IPS-NIHi11 (cell line): ENCODE measurements around the gene CFAP299.
"Not testable (repeated sequence)": the region's sequence is repeated elsewhere in the genome, so short reads cannot be mapped to it uniquely, and the experiment has no call there.

Experiments used
- DNase-seq: peaks from one replicate; pipeline ENCODE4 v3.0.0; 2012; ENCODE audit warnings: mixed read lengths, low spot score

The CFAP299 gene

DNA sequence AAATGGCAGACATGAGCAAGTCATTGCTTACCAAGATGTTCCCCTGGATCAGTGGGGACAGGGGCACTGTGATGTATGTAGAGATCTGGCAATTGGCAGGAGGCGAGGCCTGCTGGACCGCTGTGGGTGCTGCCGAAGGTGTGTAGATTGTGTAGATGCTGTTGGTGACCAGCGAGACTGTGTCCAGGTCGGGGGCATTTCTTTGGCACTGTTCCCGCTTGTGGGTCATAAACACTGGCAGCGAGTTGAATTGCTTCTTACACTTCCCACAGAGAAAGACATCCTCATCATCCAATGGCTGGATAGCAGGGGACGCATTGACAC is 52.7 kb downstream of the CFAP299 start:
- no peak for DNase-seq

DNA sequence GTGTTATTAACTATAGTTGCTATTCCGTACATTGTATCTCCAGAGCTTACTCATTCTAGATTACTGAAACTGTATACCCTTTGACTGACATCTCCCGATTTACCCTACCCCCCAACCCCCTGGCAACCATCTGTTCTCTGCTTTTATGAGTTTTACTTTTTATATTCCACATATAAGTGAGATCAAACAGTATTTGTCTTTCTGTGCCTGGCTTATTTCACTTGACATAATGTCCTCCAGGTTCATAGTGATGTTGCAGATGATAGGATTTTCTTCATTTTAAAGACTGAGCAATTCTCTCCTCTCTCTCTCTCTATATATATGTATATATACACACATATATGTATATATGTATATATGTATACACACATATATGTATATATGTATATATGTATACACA is 54.6 kb downstream of the CFAP299 start:
- DNase-seq = no peak

DNA sequence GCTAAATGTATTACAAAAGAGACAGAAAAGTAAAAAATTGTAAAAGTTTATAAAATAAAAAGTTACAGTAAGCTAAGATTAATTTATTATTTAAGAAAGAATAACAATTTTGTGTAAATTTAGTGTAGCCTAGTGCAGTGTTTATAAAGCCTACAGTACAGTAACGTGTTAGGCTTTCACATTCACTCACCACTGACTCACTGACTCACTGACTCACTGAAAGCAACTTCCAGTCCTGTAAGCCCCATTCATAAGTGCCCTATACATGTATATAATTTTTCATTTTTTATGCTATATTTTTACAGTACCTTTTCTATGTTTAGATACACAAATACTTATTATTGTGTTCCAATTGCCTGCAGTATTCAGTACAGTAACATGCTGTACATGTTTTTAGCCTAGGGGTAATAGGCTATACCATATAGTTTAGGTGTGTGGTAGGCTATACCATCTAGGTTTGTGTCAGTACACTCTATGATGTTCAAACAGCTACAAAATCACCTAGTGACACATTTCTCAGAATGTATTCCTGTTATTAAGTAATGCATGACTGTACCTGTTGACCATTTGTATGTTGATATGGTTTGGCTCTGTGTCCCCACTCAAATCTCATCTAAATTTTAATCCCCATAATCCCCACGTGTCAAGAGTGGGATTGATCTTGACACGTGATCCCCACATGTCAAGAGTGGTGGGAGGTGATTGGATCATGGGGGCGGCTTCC is 57.9 kb downstream of the CFAP299 start:
- no peak for DNase-seq

DNA sequence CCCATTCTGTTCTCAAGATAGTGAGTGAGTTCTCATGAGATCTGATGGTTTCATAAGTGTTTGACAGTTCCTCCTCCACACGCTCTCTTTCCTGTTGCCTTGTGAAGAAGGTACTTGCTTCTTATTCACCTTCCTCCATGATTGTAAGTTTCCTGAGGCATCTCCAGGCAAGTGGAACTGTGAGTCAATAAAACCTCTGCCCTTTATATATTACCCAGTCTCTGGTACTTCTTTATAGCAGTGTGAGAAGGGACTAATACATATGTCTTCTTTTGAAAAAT is 58.4 kb downstream of the CFAP299 start:
- DNase-seq = no peak

DNA sequence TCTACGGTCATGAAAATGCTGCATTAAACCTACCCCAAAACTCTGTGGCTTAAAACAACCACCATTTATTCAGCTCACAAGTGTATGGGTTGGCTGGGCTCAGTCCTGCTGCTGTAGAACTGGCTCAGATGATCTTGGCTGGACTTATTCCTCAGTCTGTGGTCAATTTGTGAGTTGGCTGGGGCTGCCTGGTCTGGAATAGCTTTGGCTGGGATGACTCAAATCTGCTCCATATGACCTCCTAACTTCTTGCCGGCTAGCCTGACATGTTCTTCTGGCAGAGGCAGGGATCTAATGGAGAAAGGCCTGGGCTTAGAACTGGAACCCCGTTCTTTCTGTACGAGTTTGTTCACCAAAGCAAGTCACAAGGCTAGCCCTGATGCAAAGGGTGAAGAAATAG is 71.7 kb downstream of the CFAP299 start:
- DNase-seq = no peak

DNA sequence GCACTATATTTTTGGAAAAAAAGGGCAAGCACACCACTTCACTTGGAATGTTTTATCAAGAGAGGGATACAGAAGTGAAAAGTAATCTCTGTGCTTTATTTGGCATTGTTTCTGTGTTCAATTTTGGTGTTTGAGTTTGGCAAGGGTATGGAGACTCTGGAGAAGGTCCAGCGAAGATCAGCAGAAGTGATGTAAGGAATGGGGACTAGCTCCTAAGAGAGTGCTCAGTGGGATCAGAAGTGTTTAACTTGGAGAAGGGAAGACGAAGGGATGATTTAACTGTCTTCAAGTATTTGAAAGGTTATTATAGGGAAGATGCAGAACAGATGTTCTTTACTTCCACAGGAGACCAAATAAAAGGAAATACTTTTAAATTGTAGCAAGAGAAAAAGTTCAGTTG is 74.3 kb downstream of the CFAP299 start:
- DNase-seq = no peak

DNA sequence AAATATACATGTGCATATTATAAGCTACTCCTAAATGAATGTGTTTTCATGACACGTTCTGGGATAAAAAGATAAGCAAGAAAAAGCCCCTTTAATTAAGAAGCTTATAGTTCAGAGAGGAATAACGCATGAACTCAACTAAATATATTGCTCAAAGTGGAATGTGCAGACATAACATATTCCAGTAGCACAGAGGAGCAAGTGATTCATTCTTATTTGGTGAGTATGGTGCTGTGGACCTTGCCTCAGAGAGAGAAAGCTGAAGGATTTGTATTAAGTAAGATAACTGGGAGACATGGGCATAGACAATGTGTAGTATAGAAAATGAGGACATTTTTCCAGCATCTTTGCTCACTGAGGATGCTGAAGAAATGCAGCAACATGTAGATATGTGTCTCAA is 76.8 kb downstream of the CFAP299 start:
- no peak for DNase-seq

DNA sequence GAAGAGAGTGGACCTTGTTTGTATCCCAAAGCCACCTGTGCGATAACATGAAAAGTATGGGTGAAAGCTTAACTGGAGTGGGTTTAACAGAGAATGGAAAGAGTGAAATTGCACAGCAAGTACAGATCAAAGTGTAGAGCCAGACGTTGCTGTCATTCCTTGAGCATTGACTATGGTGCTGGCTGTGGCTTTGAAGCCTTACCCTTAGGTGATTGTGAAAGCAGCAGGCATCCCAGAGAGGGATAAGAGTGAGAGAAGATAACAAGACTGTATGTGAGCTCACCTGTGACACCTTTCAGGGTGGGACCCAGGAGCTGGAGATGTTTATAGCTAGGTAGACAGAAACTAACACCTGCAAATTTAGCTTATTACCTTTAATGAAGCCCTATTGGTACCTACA is 77.6 kb downstream of the CFAP299 start:
- no peak for DNase-seq

DNA sequence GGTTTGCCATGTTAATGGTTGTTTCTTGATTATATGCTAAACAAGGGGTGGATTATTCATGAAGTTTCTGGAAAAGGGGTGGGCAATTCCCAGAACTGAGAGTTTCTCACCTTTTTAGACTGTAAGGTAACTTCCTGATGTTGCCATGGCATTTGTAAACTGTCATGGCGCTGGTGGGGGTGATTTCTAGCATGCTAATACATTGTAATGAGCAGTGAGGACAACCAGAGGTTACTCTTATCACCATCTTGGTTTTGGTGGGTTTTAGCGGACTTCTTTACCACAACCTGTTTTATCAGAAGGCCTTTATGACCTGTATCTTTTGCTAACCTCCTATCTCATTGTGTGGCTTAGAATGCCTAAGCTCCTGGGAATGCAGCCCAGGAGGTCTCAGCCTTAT is 81.5 kb downstream of the CFAP299 start:
- no peak for DNase-seq

DNA sequence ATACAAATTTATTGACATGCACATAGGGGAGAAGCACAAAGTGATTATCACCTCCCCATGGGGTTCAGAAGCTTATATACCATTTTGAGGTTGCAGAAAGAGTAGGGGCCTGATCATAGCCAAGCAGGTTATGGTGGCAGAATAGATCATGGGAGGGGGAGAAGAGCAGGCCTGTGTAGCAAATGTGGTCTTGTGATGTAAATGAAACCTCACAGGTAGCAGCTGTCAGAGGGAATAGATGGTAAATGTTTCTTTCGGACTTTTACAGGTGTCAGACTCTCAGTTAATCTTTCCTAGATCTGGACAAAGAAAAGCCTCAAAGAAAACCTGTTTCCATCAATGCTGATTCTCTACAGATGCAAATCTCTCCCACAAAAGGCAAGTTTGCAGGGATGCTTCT is 84.4 kb downstream of the CFAP299 start:
- no peak for DNase-seq

DNA sequence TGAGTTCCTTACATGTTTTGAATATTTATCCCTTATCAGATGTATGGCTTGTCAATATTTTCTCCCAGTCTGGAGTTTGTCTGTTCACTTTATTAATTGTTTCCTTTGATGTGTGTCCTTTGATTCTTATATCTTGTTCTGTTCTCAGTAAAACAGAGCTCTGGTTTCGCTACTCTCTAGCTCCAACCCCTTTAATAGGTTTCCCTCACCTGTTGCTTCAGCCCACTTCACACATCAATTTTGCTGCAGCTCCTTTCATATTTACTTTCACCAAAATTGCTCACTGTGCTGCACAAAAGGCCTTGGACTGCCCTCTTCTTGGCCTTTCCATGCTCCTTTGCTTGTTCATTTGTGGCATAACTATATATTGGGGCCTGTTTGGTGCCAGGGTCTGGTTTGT is 85.1 kb downstream of the CFAP299 start:
- DNase-seq = no peak

DNA sequence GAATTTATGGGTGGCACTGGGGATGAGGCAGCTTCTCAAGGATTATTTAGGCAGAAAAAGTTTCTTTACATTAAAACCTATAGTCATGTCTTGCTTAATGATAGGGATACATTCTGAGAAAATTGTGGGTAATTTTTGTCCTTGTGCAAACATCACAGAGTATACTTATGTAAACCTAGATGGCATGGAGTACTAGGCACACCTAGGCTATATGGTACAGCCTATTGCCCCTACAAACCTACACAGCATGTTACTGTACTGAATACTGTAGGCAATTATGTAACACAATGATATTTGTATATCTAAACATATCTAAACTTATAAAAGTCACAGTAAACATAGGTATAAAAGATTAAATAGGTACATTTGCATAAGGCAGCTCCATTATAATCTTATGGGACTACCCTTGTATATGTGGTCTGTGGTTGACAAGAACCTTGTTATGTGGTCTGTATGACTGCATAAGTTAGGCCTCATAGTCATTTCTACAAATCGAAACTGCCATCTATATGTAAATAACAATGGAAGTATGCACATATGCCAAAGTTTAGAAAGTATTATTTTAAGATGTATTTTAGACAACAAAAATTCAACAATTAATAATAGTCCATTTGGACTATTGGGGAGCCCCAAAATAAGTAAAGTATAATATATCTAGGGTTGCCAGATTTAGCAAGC is 87.3 kb downstream of the CFAP299 start:
- DNase-seq = no peak

DNA sequence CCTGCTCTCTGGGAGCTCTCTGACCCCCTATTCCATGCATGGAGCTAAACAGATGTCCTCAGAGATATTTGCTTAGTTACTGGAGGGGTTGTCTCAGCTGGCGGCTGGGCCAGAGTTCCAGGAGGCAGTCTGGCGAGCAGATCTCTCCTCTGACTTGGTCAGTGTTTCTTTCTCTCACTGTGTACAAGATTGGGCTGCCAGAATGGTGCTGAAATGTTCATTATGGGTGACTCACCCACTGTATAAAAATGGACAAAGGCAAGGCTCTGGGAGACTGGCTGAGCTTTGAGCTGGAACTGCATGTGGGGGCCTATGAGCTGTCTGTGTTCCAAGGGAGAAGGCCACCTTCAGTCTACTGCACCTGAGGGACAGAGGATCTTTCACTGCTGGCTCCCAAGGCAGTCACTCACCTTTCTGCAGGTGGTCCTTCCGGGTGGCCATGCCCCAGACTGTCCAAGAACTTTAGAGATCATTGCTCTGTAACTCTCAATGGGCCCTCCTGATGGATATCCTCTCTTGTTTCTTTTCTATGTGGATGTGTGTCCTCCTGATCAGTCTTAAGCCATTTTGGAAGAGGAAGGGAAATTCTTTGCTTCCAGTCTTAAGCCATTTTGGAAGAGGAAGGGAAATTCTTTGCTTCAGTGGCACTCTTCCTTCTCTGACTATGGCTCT is 88.2 kb downstream of the CFAP299 start:
- DNase-seq = no peak

DNA sequence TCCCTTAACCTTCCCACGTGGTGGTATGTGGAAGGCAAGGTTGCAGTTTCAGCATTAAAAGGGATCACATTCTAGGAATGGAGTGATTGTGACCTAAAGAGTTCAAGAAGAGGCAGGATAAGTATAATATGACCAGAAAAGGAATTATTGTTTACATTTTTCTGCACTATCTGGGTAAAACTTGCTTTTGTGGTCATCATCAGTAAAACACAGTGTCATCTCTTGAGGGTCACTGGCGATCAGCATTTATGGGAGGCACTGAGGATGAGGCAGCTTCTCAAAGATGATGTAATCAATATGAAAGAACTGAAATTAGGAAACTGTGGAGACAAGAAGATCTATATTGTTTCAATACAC is 88.7 kb downstream of the CFAP299 start:
- no peak for DNase-seq

DNA sequence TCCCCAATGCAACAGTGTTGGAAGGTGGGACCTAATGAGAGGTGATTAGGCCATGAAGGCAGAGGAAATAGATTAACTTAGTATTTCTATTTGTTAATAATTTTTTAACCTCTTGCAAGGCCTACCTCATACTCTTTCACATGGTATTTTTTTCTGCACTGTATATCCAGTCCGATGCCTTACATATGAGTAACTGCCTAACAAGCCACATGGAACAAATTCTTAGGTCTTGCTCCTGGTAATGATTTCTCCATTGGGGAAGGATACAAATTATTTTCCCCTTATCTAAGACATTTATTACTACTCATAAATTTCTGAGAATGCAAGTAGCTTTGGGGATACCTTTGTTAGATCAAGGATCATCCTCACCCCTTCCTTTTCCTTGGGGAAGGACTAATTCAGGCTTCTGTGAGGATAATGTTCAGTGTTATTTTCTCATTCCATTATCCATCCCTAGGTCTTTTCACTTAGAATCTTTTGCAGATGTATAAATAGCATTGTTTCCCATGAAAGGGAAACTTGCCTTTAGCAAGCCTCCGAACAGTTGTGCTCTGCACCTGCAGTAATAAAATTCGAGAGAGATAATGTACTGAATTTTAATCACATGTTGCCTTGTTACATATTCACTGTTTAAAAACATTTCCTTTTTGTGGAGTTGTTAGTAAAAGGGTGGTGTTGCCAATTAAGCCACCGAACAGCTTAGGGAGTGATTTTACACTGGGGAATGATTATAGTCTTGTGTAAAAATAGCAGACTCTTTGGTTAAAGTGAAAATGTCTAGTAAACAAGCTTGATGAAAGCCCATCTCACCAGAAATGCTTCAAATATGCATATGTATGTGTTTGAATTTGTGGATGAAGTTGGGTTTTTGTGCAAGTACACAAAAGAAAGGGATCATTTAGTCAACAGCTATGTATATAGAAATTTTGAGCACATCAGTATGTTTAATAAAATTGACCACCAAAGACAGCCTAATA is 89.9 kb downstream of the CFAP299 start:
- no peak for DNase-seq

DNA sequence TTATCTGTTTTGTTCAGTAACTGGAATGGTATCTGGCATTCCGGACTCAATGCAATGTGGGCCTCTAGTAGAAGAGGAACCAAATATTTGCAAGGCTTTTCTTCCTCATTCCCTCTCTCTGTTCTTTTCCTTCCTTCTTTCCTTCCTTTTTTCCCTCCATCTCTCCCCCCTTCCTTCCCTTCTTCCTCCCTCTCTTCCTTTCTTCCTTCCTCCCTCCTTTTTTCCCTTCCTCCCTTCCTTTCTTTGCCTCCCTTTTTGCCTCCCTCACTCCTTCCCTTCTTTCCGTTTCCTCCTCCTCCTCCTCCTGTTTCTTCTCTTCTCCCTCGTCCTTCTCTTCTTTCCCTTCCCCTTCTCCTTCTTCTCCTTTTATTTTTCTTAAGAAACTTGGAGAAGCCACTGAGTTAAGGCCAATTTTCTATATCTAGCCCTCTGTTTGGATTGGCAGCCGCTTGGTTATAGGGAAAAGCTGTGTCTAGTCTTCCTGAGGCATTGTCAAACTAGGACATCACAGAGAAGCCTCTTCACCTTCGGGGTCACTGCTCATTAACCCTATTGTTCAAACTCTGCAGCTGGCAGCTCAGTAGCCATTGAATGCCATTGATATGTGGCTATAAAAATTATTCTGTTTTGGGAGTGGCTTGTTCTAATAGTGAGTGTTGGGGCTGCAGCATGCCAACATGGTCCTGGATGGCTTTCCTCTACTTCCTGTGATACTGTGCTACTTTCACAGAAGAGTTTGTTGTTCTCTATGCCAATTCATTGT is 95.9 kb downstream of the CFAP299 start:
- DNase-seq = no peak

DNA sequence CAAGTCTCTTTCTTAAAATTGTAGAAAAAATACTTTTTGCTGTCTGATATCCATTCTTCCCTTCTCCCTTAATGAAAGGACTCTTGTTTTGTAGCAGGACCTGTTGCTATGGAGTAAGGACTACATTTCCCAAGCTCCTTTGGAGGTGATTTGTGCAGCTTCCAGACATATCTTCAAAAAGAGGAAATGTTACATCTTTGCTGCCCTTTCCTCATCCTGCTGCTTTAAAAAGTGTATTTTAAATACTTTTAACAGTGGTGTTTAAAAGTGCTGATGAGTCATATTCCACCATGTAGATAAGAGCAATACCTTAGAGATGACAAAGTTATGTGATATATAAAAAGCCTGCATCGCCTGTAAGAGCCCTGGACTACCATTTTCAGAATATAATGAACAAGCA is 98.7 kb downstream of the CFAP299 start:
- no peak for DNase-seq

DNA sequence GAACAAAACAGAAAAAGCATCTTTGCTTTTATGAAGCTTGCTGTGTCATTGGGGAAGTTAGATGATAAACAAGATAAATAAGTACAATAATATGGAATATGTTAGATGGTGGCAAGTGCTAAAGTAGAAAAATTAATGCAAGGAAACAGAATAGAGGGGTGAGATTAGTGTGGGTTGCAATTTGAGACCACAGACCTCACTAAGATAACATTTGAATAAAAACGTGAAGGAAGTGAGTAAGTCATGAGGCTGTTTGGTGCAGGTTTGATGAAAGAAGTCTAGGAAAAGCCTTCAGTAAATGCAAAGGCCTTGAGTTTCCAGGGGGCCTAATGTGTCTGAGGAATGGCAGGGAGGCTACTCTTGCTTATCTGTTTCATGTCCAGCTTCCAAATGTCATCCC is 102.5 kb downstream of the CFAP299 start:
- DNase-seq = no peak

DNA sequence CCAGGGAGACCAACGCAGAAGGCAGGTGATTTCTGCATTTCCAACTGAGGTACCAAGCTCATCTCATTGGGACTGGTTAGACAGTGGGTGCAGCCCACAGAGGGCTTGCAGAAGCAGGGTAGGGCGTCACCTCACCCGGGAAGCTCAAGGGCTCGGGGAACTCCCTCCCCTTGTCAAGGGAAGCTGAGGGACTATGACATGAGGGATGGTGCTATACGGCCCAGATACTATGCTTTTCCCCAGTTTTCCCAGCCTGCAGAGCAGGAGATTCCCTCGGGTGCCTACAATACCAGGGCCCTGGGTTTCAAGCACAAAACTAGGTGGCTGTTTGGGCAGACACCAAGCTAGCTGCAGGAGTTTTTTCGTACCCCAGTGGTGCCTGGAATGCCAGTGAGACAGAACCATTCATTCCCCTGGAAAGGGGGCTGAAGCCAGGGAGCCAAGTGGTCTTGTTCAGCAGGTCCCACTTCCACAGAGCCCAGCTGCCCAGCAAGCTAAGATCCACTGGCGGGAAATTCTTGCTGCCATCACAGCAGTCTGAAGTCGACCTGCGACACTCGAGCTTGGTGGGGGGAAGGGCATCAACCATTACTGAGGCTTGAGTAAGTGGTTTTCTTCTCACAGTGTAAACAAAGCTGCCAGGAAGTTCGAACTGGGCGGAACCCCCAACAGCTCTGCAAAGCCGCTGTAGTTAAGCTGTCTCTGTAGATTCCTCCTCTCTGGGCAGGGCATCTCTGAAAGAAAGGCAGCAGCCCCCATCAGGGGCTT is 103.9 kb downstream of the CFAP299 start:
- DNase-seq = not testable (repeated sequence)

DNA sequence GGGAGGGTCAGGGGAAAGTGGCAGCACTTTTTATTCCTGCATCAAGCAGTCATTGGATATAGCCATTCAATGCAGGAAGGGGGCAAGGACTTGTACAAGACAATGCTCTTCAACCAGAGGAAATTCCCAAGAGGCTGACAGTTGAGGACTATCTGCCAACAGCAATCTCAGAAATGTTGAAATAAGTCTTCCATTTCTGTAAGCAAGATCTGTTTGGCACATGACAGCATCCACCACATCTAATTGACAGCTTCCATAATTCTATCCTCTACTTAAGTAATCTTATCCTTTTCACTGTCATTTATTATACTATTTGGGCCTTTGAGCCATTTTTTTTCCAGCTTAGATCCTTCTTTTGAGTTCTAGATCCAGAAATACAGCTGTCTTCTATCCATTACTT is 110.7 kb downstream of the CFAP299 start:
- DNase-seq = no peak

DNA sequence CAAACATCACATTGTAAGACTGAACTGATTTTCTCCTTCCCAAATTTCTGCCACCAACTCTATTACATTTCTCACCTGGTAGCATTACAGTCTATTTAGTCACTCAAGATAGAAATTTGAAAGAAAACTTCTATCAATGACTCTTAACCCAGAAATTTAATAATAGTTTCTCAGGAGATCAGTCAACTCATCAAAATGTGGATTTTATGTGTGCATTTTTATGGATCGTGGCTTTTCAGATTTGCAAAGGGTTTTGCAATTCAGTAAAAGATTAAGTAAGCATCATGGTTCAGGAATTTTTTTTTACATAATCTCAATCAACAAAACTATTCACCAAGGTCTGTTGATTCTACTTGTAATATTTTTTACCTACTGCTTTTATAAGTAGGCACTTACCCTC is 111.1 kb downstream of the CFAP299 start:
- no peak for DNase-seq
